DOHH2 (cell line): ENCODE data around the gene LTB4R.

Source experiments
- H3F3A ChIP-seq: fragments of 200-600 bp; sonication (generic), shearing (Covaris generic); 2 replicates; pipeline ENCODE4 v1.6.0; 2016; ENCODE audit warnings: antibody characterized with exemption, mild to moderate bottlenecking; ENCODE audit not compliant: control insufficient read depth, insufficient read depth
- H3K27ac ChIP-seq: fragments of 200-600 bp; sonication (generic); 2 replicates; pipeline ENCODE4 v1.5.1; 2014; ENCODE audit warnings: low read depth, mild to moderate bottlenecking, low read length, moderate library complexity
- H3K27me3 ChIP-seq: fragments of 200-600 bp; sonication (generic); 2 replicates; pipeline ENCODE4 v1.6.1; 2014; ENCODE audit warnings: mild to moderate bottlenecking, low read length, mixed read lengths; ENCODE audit not compliant: control insufficient read depth
- H3K36me3 ChIP-seq: fragments of 200-600 bp; sonication (generic); 2 replicates; pipeline ENCODE4 v1.6.1; 2014; ENCODE audit warnings: mild to moderate bottlenecking, low read length, moderate library complexity, mixed read lengths; ENCODE audit not compliant: control insufficient read depth
- H3K4me1 ChIP-seq: fragments of 200-600 bp; sonication (generic); 2 replicates; pipeline ENCODE4 v1.6.1; 2014; ENCODE audit warnings: mild to moderate bottlenecking, low read length, mixed read lengths; ENCODE audit not compliant: control insufficient read depth
- H3K4me2 ChIP-seq: fragments of 200-600 bp; sonication (generic); 2 replicates; pipeline ENCODE4 v1.6.0; 2014; ENCODE audit warnings: mild to moderate bottlenecking, low read length, moderate library complexity
- H3K4me3 ChIP-seq: fragments of 200-600 bp; sonication (generic); 2 replicates; pipeline ENCODE4 v1.5.1; 2014; ENCODE audit warnings: mild to moderate bottlenecking, low read length, mixed read lengths
- H3K79me2 ChIP-seq: fragments of 200-600 bp; sonication (generic); 2 replicates; pipeline ENCODE4 v1.6.1; 2014; ENCODE audit warnings: mild to moderate bottlenecking, low read length, mixed read lengths; ENCODE audit not compliant: control insufficient read depth
- H3K9me2 ChIP-seq: fragments of 200-600 bp; sonication (generic); replicated peaks from 2 replicates; pipeline ENCODE4 v1.6.1; 2014; ENCODE audit warnings: mild to moderate bottlenecking, low read length, mixed read lengths; ENCODE audit not compliant: control insufficient read depth
- H3K9me3 ChIP-seq: fragments of 200-600 bp; sonication (generic); 2 replicates; pipeline ENCODE4 v1.6.1; 2014; ENCODE audit warnings: antibody characterized with exemption, low read length, mixed read lengths; ENCODE audit not compliant: control insufficient read depth, insufficient read depth
- H4K20me1 ChIP-seq: fragments of 200-600 bp; sonication (generic); 2 replicates; pipeline ENCODE4 v1.6.0; 2014; ENCODE audit warnings: low read depth, mild to moderate bottlenecking, antibody characterized with exemption, low read length, moderate library complexity; ENCODE audit not compliant: control insufficient read depth, insufficient read depth
- EZH2phosphoT487 ChIP-seq: fragments of 200-600 bp; sonication (generic); IDR thresholded peaks from 2 replicates; pipeline ENCODE4 v1.6.1; 2017; ENCODE audit warnings: borderline replicate concordance, mild to moderate bottlenecking, antibody characterized with exemption, low read length, moderate library complexity, mixed read lengths
- TF ChIP-seq, protein P1 (sequence below): fragments of 200-600 bp; sonication (generic); IDR thresholded peaks from one replicate; pipeline ENCODE4 v1.5.1; 2014; ENCODE audit warnings: antibody characterized with exemption, mild to moderate bottlenecking, low read depth, low read length; ENCODE audit not compliant: poor library complexity, severe bottlenecking

LTB4R gene, protein sequence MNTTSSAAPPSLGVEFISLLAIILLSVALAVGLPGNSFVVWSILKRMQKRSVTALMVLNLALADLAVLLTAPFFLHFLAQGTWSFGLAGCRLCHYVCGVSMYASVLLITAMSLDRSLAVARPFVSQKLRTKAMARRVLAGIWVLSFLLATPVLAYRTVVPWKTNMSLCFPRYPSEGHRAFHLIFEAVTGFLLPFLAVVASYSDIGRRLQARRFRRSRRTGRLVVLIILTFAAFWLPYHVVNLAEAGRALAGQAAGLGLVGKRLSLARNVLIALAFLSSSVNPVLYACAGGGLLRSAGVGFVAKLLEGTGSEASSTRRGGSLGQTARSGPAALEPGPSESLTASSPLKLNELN

DNA sequence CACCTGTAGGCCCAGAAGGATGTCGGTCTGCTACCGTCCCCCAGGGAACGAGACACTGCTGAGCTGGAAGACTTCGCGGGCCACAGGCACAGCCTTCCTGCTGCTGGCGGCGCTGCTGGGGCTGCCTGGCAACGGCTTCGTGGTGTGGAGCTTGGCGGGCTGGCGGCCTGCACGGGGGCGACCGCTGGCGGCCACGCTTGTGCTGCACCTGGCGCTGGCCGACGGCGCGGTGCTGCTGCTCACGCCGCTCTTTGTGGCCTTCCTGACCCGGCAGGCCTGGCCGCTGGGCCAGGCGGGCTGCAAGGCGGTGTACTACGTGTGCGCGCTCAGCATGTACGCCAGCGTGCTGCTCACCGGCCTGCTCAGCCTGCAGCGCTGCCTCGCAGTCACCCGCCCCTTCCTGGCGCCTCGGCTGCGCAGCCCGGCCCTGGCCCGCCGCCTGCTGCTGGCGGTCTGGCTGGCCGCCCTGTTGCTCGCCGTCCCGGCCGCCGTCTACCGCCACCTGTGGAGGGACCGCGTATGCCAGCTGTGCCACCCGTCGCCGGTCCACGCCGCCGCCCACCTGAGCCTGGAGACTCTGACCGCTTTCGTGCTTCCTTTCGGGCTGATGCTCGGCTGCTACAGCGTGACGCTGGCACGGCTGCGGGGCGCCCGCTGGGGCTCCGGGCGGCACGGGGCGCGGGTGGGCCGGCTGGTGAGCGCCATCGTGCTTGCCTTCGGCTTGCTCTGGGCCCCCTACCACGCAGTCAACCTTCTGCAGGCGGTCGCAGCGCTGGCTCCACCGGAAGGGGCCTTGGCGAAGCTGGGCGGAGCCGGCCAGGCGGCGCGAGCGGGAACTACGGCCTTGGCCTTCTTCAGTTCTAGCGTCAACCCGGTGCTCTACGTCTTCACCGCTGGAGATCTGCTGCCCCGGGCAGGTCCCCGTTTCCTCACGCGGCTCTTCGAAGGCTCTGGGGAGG, at the start of gene LTB4R:
Gene LTB4R (plus strand): TSS at position 857 of the 959 bp plus-strand sequence. CDS start 4,150 bp downstream, outside the sequence.
- H3K9me2 ChIP-seq, result no peaks in the 10 kb centered on the region
- peak within 1 kb of the TSS; percentile 61 for H3K4me2 ChIP-seq
- H3K79me2 ChIP-seq, result 0 out of 2 replicates have a peak, but pooled peaks cover 2% of the 10 kb centered on the region
- H3K4me3 ChIP-seq, result peak within 1 kb of the TSS; percentile 50
- H4K20me1 ChIP-seq, result no peaks in the 10 kb centered on the region
- H3K4me1 ChIP-seq, result peaks cover 44% of the 10 kb centered on the region
- H3K27me3 ChIP-seq, result no peaks in the 10 kb centered on the region
- peaks cover 10% of the 10 kb centered on the region; the same call in 1 of the 2 replicates for H3F3A ChIP-seq
- H3K27ac ChIP-seq, result peak within 1 kb of the TSS; percentile 28
- peaks cover 62% of the 10 kb centered on the region for H3K36me3 ChIP-seq
- H3K9me3 ChIP-seq, result no peaks in the 10 kb centered on the region
- TF ChIP-seq, protein P1, sequence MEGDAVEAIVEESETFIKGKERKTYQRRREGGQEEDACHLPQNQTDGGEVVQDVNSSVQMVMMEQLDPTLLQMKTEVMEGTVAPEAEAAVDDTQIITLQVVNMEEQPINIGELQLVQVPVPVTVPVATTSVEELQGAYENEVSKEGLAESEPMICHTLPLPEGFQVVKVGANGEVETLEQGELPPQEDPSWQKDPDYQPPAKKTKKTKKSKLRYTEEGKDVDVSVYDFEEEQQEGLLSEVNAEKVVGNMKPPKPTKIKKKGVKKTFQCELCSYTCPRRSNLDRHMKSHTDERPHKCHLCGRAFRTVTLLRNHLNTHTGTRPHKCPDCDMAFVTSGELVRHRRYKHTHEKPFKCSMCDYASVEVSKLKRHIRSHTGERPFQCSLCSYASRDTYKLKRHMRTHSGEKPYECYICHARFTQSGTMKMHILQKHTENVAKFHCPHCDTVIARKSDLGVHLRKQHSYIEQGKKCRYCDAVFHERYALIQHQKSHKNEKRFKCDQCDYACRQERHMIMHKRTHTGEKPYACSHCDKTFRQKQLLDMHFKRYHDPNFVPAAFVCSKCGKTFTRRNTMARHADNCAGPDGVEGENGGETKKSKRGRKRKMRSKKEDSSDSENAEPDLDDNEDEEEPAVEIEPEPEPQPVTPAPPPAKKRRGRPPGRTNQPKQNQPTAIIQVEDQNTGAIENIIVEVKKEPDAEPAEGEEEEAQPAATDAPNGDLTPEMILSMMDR, result no peak
- no peak for TF ChIP-seq EZH2phosphoT487

- no peaks in the 10 kb centered on the region for H3K79me2 ChIP-seq
- H3K4me1 ChIP-seq, result no peaks in the 10 kb centered on the region
- no peak overlapping the region for H3K27ac ChIP-seq
- no peaks in the 10 kb centered on the region for H3K9me3 ChIP-seq
- no peak overlapping the region for H3K4me2 ChIP-seq
- no peaks in the 10 kb centered on the region for H4K20me1 ChIP-seq
- H3F3A ChIP-seq, result peaks cover 3% of the 10 kb centered on the region; the same call in 1 of the 2 replicates
- TF ChIP-seq, protein P1, result no peak
- TF ChIP-seq EZH2phosphoT487, result no peak
- H3K4me3 ChIP-seq, result no peak overlapping the region
- no peaks in the 10 kb centered on the region for H3K27me3 ChIP-seq
- H3K9me2 ChIP-seq, result no peaks in the 10 kb centered on the region
- no peaks in the 10 kb centered on the region for H3K36me3 ChIP-seq
Observed at GRCh38 chr14:24261969-24262327, 49.4 kb upstream of the LTB4R start.

GRCh38 chr14:24262821-24263733, 48.2 kb upstream of the LTB4R start, which contains the start of gene TGM1:
Gene TGM1 (minus strand): TSS chr14:24263177. CDS start chr14:24262352, 825 bp downstream.
- H3K36me3 ChIP-seq, result no peaks in the 10 kb centered on the region
- TF ChIP-seq EZH2phosphoT487, result no peak
- TF ChIP-seq, protein P1, result no peak
- no peaks in the 10 kb centered on the region for H3K79me2 ChIP-seq
- H3K4me2 ChIP-seq, result no peak within 1 kb of the TSS
- H4K20me1 ChIP-seq, result no peaks in the 10 kb centered on the region
- no peaks in the 10 kb centered on the region for H3K9me3 ChIP-seq
- no peaks in the 10 kb centered on the region for H3K4me1 ChIP-seq
- no peaks in the 10 kb centered on the region for H3K27me3 ChIP-seq
- no peaks in the 10 kb centered on the region for H3F3A ChIP-seq
- H3K9me2 ChIP-seq, result no peaks in the 10 kb centered on the region
- no peak within 1 kb of the TSS for H3K27ac ChIP-seq
- H3K4me3 ChIP-seq, result no peak within 1 kb of the TSS
